VCaP (cell line): ENCODE results near the gene TMEM109.

Experiments used
- H3K27ac ChIP-seq: fragments of 450-650 bp; 2 replicates; pipeline ENCODE4 v1.5.1; 2017
- TF ChIP-seq, protein P1 (sequence below): fragments of 450-650 bp; conservative IDR thresholded peaks from 2 replicates; pipeline ENCODE4 v1.5.1; 2017; ENCODE audit warnings: mild to moderate bottlenecking, moderate library complexity

TMEM109 gene

GRCh38 chr11:60954421-60954820 is 40.5 kb downstream of the TMEM109 start:
- no peak overlapping the region for H3K27ac ChIP-seq
- TF ChIP-seq, protein P1, sequence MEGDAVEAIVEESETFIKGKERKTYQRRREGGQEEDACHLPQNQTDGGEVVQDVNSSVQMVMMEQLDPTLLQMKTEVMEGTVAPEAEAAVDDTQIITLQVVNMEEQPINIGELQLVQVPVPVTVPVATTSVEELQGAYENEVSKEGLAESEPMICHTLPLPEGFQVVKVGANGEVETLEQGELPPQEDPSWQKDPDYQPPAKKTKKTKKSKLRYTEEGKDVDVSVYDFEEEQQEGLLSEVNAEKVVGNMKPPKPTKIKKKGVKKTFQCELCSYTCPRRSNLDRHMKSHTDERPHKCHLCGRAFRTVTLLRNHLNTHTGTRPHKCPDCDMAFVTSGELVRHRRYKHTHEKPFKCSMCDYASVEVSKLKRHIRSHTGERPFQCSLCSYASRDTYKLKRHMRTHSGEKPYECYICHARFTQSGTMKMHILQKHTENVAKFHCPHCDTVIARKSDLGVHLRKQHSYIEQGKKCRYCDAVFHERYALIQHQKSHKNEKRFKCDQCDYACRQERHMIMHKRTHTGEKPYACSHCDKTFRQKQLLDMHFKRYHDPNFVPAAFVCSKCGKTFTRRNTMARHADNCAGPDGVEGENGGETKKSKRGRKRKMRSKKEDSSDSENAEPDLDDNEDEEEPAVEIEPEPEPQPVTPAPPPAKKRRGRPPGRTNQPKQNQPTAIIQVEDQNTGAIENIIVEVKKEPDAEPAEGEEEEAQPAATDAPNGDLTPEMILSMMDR, result no peak

DNA sequence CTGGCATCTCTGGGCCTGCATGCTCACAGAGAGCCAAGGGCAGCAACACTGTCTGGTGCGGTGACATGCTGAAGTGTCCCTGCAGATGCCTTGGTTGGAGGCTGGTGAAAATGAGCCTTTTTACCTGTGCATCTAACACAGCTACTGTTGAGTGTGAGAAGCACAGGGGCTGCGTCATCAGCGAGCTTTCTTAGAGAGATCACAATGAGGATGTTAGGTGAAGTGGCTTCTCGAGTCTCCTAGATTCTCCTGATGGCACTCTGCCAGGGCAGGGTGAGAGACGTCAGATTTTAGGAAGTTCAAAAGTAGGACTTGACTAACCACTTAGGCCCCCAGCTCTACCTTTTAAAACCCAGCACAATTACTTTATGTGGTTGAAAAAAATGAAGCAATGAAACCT is 41.6 kb downstream of the TMEM109 start:
- H3K27ac ChIP-seq, result no peak overlapping the region
- TF ChIP-seq, protein P1, result no peak

- no peak overlapping the region for H3K27ac ChIP-seq
- TF ChIP-seq, protein P1, result no peak
Observed at GRCh38 chr11:60957188-60957587, 43.2 kb downstream of the TMEM109 start.

GRCh38 chr11:60959431-60959830 is 45.5 kb downstream of the TMEM109 start:
- TF ChIP-seq, protein P1, result no peak
- H3K27ac ChIP-seq, result no peak overlapping the region

- TF ChIP-seq, protein P1, result no peak
Observed at GRCh38 chr11:60960405-60960804, 46.4 kb downstream of the TMEM109 start.

DNA sequence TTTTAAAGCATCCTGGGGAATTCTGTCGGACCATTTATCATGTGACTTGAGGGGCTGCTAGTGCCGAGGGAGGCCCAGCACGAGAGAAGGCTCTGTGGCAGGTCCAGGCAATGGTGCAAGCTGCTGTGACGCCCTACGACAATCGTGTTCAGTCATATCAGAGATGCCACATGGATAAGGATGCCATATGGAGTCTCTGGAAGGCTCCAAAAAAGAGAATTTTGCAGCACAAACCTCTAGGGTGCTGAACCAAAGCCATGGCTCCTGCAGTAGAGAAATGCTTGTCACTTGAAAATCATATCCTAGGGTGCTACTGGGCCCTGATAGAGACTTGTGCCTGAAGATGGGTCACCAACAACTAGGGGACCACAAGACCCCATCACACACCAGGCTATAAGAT is 50.8 kb downstream of the TMEM109 start:
- TF ChIP-seq, protein P1, result no peak
- H3K27ac ChIP-seq, result no peak overlapping the region

More at GRCh38 chr11:60960405-60960804, 46.4 kb downstream of the TMEM109 start:
- no peak overlapping the region for H3K27ac ChIP-seq

DNA sequence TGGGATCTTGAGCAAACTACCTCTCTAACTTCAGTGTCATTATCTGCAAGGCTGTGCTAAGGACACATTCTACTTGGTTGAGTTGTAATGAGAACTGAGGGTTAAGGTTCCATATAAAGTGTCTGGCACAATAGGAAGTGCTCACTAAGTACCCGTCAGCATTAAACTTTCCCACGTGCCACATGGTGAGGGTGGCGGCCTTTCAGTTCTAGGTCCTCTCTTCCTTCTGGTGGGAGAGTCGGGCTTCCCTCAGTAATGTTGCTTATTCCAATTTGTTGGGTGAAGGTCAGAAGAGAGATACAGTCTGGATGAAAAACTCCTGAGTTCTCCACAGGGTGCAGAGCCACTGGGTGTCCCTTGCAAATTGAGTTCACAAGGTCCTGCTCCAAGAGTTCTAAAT is 52.9 kb downstream of the TMEM109 start:
- H3K27ac ChIP-seq, result no peak overlapping the region
- TF ChIP-seq, protein P1, result no peak

GRCh38 chr11:60968223-60968622 is 54.3 kb downstream of the TMEM109 start:
- no peak overlapping the region for H3K27ac ChIP-seq
- TF ChIP-seq, protein P1, result no peak
